GM10248 (cell line): ENCODE data around the gene IGF2BP1.

Source experiments
- CTCF ChIA-PET: fragments of 300-600 bp; sonication (Branson Sonifier 250); formaldehyde crosslinking; extraction: SDS; loops from one replicate; lab custom pipeline; 2021; ENCODE audit warnings: antibody characterized with exemption; lab: Yijun Ruan, JAX
- POLR2A ChIA-PET: fragments of 350-650 bp; sonication (Branson Sonifier 250); formaldehyde crosslinking; extraction: SDS; loops from one replicate; lab custom pipeline; 2020; ENCODE audit warnings: antibody characterized with exemption; lab: Yijun Ruan, JAX
- DNase-seq: peaks from one replicate; pipeline ENCODE4 v3.0.0; 2012; ENCODE audit errors: extremely low spot score
- CTCF ChIP-seq: IDR thresholded peaks from 2 replicates; pipeline ENCODE4 v1.5.1; 2012; ENCODE audit warnings: mild to moderate bottlenecking, low read depth; ENCODE audit errors: extremely low read depth, missing control alignments, control extremely low read depth

IGF2BP1 gene

GRCh38 chr17:48970224-48970623, 27.0 kb upstream of the IGF2BP1 start:
- no peak for TF ChIP-seq CTCF
- POLR2A ChIA-PET, result no interaction called here
- DNase-seq, result no peak

GRCh38 chr17:48970865-48971687, 26.1 kb upstream of the IGF2BP1 start:
- CTCF ChIA-PET, result interaction anchor here (0.9 to 1.0 kb wide), 2 partner anchors 14 to 62 kb away, joined by 3 to 4 read pairs; no protein-coding TSS in a partner anchor
- no peak for TF ChIP-seq CTCF
- no peak for DNase-seq
- POLR2A ChIA-PET, result no interaction called here

More at GRCh38 chr17:48970224-48970623, 27.0 kb upstream of the IGF2BP1 start:
- CTCF ChIA-PET, result interaction anchor here (0.6 to 1.0 kb wide), 5 partner anchors 15 to 166 kb away, joined by 3 to 4 read pairs (median 3); no protein-coding TSS in a partner anchor

- ChIA-PET POLR2A (no interaction called here), CTCF (interaction anchor here (1.5 kb wide), 1 partner anchor 94 kb away, joined by 4 read pairs; no protein-coding TSS in a partner anchor)
- DNase-seq, result no peak
- no peak for TF ChIP-seq CTCF
Observed at GRCh38 chr17:48972749-48973097, 24.5 kb upstream of the IGF2BP1 start.

- DNase-seq, result no peak
- POLR2A ChIA-PET, result no interaction called here
Observed at GRCh38 chr17:48973806-48974205, 23.4 kb upstream of the IGF2BP1 start.

GRCh38 chr17:48981927-48982539, 15.2 kb upstream of the IGF2BP1 start:
- ChIA-PET CTCF (no interaction called here), POLR2A (no interaction called here)
- no peak for TF ChIP-seq CTCF
- no peak for DNase-seq

More at GRCh38 chr17:48973806-48974205, 23.4 kb upstream of the IGF2BP1 start:
- TF ChIP-seq CTCF, result no peak
- CTCF ChIA-PET, result interaction anchor here (1.1 to 1.5 kb wide), 2 partner anchors 95 to 300 kb away, joined by 3 to 4 read pairs; no protein-coding TSS in a partner anchor

GRCh38 chr17:48985436-48986245, 11.5 kb upstream of the IGF2BP1 start:
- ChIA-PET POLR2A (no interaction called here), CTCF (interaction anchor here (1.3 to 2.0 kb wide), 3 partner anchors 10 to 47 kb away, joined by 3 to 6 read pairs (median 3); no protein-coding TSS in a partner anchor)
- no peak for DNase-seq
- TF ChIP-seq CTCF, result no peak
